NK-92 treated with Interleukin-12 subunit alpha and Interleukin-12 subunit beta, amount 100 ng/mL, for 24 hours (cell line): ENCODE data around the gene SCYGR1.
A peak's percentile ranks its signal among the peaks of the same experiment; 100 is the strongest.
"Not testable (repeated sequence)": the region's sequence is repeated elsewhere in the genome, so short reads cannot be mapped to it uniquely, and the experiment has no call there.

Experiments used
- DNase-seq: peaks from one replicate; lab custom pipeline; 2025; lab: John Stamatoyannopoulos, UW

Gene SCYGR1

GRCh38 chr2:227402959-227403358 lies 15.2 kb upstream of the SCYGR1 start:
- DNase-seq: no peak

- no peak for DNase-seq
Measured at GRCh38 chr2:227402321-227402720, 14.6 kb upstream of the SCYGR1 start.

GRCh38 chr2:227401550-227401949 lies 13.8 kb upstream of the SCYGR1 start:
- no peak for DNase-seq

DNA sequence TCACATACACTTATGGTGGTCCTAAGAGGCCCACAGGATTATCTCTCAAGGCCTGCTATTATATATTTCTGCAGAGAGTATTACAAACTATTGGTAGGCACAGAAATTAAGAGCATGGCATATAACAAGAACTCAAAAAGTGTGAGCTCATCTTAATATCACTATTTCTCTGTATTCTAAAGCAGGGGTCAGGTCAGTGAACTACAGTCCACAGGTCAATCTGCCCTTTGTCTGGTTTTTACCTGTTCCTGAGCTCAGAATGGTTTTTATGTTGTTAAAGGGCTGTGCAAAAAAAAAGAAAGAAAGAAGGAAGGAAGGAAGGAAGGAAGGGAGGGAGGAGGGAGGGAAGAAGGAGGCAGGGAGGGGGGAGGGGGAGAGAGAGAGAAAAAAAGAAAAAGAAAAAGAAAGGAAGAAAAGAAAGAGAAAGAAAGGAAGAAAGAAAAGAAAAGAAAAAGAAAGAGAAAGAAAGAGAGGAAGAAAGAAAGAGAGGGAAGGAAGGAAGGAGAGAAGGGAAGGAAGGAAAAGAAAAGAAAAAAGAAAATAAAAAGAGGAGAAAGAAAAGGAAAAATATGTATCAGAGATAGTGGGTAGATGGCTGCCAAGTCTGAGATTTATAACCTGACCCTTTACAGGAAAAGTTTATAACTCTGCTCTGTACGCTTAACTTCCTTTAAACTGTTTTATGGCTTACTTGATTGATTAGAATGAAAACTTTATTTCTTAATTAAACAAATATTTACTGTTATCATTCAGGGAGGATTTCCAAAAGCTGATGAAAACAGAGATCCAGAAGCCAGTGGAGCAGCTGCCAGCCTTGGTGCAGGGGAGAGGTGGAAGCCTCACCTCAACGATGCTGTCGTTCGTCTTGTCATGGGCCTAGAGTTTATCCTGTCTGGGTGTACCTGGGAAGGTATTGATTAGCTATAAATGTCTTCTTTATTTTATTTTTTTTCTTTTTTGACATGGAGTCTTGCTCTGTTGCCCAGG lies 11.2 kb upstream of the SCYGR1 start:
- no peak for DNase-seq

- DNase-seq: no peak
Measured at GRCh38 chr2:227397562-227397961, 9.8 kb upstream of the SCYGR1 start.

GRCh38 chr2:227395556-227395955 lies 7.8 kb upstream of the SCYGR1 start:
- no peak for DNase-seq

GRCh38 chr2:227394401-227394800 lies 6.7 kb upstream of the SCYGR1 start:
- DNase-seq: no peak

DNA sequence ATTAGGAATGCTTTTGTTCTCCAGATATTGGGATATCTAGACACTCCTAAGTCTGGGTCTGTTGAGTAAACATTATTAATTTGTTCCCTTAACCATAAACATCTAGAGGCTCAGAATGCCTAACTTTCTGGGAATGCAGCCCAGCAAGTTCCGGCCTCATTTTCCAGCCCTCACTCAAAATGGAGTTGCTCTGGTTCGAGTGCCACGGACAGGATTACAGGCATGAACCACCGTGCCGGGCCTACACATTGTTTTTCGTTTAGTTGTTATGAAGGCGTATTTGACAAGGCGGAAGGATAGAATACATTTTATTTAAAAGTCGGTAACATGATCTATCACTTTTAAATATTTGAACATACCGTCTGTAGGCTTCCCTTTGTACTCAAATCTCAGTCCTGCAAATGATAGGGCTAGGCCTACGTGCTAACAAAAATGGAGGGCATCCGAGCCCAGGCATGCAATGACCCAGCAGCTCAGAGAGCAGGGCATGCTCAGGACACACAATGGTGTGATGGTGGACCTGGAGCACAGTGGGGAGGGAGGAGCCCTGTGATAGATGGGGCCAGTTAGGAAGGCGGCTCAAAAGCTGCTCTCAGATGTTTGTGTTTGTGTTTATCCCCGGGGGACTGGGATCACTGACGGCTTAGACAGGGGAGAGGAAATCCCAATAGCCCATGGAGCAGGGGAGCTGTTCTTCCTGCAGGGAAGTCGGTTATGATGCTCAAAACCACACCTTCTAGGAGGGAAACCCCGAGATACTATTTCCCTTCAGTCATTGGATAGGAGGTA lies 2.9 kb upstream of the SCYGR1 start:
- DNase-seq: no peak

- no peak for DNase-seq
Measured at GRCh38 chr2:227389661-227390060, 1.9 kb upstream of the SCYGR1 start.

DNA sequence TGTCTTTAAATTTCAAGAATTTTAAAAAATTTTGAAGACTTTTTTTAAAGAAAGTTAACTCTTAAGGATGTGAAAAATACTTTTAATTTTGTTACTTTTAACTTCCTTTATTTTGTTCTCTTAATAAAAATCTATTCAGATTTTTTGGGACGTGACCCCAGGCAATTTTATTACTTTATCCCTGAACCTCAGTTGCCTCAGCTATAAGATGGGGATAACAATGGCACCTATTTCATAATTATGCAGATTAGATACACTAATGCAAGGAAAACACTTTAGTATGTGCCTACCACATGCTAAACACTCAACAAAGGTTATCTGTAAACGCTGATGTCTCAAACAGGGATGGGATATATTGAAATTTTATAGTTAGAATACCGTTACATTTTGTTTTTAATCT lies 1.5 kb upstream of the SCYGR1 start:
- DNase-seq: no peak

- no peak for DNase-seq
Measured at GRCh38 chr2:227388537-227389011, 825 bp upstream of the SCYGR1 start.

GRCh38 chr2:227386630-227387029 lies 1.1 kb downstream of the SCYGR1 start:
- DNase-seq: no peak

DNA sequence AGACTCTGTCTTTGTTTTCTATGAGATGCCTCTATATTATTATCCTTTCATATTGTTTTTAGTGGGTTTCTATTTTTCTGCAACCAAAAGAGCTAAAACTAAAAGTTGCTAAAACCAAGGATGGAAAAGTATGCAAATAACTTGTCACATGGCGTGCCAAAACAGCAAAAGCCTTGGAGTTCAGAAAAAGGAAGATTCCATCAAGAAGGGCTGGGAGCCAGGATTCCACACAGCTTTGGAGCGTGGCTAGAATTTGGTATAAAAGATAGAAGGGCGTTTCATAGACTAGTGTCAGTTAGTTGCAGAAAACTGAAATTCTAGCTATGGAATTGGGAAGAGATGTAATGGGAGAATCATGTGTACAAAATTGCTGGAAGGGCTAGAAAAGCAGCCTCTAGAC lies 4.1 kb downstream of the SCYGR1 start:
- DNase-seq: no peak

- DNase-seq: not testable (repeated sequence)
Measured at GRCh38 chr2:227382241-227382835, 5.4 kb downstream of the SCYGR1 start.

DNA sequence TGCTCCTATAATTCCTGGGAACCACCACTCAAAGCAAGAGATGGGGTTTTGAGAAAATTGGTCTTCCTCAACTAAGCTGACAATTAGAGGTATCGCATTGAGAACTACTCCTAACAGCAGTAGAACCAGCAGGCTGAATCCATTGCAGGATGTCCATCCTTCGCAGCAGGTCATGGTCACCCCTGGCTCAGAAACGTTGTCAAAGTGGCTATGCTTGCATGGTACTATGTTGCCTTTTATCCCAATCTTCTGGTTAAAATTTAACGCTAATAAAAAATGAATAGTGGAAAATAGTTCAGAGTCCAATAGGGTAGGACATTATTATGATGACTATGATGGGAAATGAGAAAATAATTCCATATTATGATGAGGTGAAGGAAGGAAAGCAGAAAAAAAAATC lies 8.7 kb downstream of the SCYGR1 start, which contains the start of gene TM4SF20:
Gene TM4SF20 (minus strand): TSS at position 212 of the 400 bp plus-strand sequence. CDS start 38 bp downstream, at position 174.
- DNase-seq: no peak

DNA sequence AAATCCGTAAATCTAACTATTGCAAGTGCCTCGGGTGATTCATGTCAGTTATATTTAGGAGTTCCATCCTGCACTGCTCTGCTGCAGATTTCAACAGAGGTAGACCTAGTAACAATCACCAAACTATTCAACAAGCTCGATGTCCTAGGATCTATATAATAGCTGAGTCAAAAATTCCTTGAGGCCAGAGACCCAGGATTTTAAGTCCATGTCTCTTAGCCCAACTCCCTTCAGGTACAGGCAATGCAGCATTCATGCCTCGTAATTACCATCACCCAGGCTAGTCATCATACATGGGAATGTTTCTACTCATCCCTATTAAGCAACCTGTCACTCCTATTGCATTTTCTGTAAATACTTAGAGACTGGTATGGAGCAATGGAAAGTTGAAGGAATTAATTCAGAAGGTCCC lies 9.4 kb downstream of the SCYGR1 start:
- DNase-seq: no peak

GRCh38 chr2:227377467-227378351 lies 10.0 kb downstream of the SCYGR1 start:
- DNase-seq: no peak

GRCh38 chr2:227376656-227377396 lies 10.9 kb downstream of the SCYGR1 start:
- no peak for DNase-seq

DNA sequence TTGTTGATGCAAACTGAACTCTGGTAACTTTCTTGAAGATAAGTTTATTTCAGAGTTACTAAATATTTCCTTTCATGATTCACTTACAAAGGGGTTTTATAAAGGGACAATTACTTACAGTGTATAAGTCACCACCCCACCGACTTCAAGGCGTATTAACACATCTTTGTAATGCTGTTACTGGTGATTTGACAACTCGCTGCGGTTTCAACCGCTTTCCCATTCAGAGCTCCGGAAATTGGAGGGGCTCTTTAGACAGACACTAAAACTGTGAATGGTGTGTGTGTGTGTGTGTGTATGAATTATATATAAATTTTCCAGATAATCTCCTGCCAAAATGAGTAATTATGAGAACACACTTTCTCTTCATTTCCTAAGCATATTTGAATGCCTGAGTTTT lies 13.6 kb downstream of the SCYGR1 start:
- peak; percentile 25 for DNase-seq

- no peak for DNase-seq
Measured at GRCh38 chr2:227373389-227373788, 14.4 kb downstream of the SCYGR1 start.
